H1 (cell line): Measurements from ENCODE around the gene KCNB1. TPM values are rescaled to one million over a fixed set of nuclear protein-coding genes. Genes with fewer than 3 reads are reported as not detected.

Source experiments
- CTCF ChIA-PET: fragments of 300-600 bp; sonication (Branson Sonifier 250); formaldehyde crosslinking; loops from one replicate; lab custom pipeline; 2021; ENCODE audit not compliant: partially characterized antibody; lab: Charles Lee
- POLR2A ChIA-PET: fragments of 300-600 bp; sonication (Branson Sonifier 250); formaldehyde crosslinking; loops from one replicate; lab custom pipeline; 2021; ENCODE audit warnings: inconsistent platforms; ENCODE audit not compliant: partially characterized antibody; lab: Charles Lee
- DNase-seq, 2 experiments: peaks; one replicate each; pipeline versions ENCODE4 v3.0.0 to v3.0.0-alpha.2; 2010 to 2022; ENCODE audit warnings: low spot score in 2 of 2, low read depth in 1 of 2, mixed read lengths in 1 of 2
- FAIRE-seq: peaks from 2 replicates; lab custom pipeline; 2011; peaks lifted over from hg19 to GRCh38; lab: Jason Lieb, UNC
- H2AFZ ChIP-seq: 2 replicates; pipeline ENCODE4 v1.8.1; 2012; ENCODE audit warnings: low read length, inconsistent platforms
- H2AK5ac ChIP-seq: 2 replicates; pipeline ENCODE4 v1.6.1; 2013; ENCODE audit warnings: low read depth, low read length
- H2BK120ac ChIP-seq: replicated peaks from 2 replicates; pipeline ENCODE3; 2013; ENCODE audit warnings: low read depth, low read length, inconsistent platforms
- H2BK12ac ChIP-seq: 2 replicates; pipeline ENCODE4 v1.6.1; 2013; ENCODE audit warnings: low read depth, low read length
- H2BK15ac ChIP-seq: 2 replicates; pipeline ENCODE4 v1.6.1; 2013; ENCODE audit warnings: low read length
- H2BK20ac ChIP-seq: 2 replicates; pipeline ENCODE4 v1.6.1; 2013; ENCODE audit warnings: low read length
- H2BK5ac ChIP-seq: 2 replicates; pipeline ENCODE4 v1.6.1; 2013; ENCODE audit warnings: low read depth, low read length
- H3K14ac ChIP-seq: 2 replicates; pipeline ENCODE4 v1.6.1; 2013; ENCODE audit warnings: inconsistent platforms; ENCODE audit not compliant: insufficient read length
- H3K18ac ChIP-seq: 2 replicates; pipeline ENCODE4 v1.6.1; 2013; ENCODE audit warnings: low read length; ENCODE audit errors: extremely low read depth
- H3K23ac ChIP-seq: 2 replicates; pipeline ENCODE4 v1.6.1; 2013; ENCODE audit warnings: inconsistent platforms; ENCODE audit not compliant: insufficient read length
- H3K23me2 ChIP-seq: 2 replicates; pipeline ENCODE4 v1.6.1; 2013; ENCODE audit warnings: low read depth, low read length
- H3K27ac ChIP-seq: 2 replicates; pipeline ENCODE4 v1.6.1; 2011; ENCODE audit warnings: low read depth, low read length, inconsistent platforms
- H3K27me3 ChIP-seq, 4 experiments: replicated peaks in 1 of 4; 1 replicate in 1 of 4; 2 replicates in 3 of 4; pipeline versions ENCODE4 v1.6.1 to v1.8.1; 2011 to 2013; ENCODE audit warnings: low read length in 3 of 4, mild to moderate bottlenecking in 3 of 4, inconsistent platforms in 2 of 4, mixed read lengths in 2 of 4, moderate library complexity in 1 of 4; ENCODE audit not compliant: control insufficient read depth in 3 of 4, insufficient read depth in 3 of 4; ENCODE audit errors: extremely low read depth in 1 of 4
- H3K36me3 ChIP-seq, 4 experiments: 2 replicates each; pipeline versions ENCODE4 v1.6.1 to v1.8.1; 2011 to 2013; ENCODE audit warnings: mild to moderate bottlenecking in 4 of 4, low read length in 3 of 4, moderate library complexity in 2 of 4, control low read depth in 1 of 4, inconsistent platforms in 1 of 4; ENCODE audit not compliant: insufficient read depth in 4 of 4, control insufficient read depth in 2 of 4
- H3K4ac ChIP-seq: replicated peaks from 2 replicates; pipeline ENCODE3; 2013; ENCODE audit warnings: low read length, low read depth, mixed read lengths, inconsistent platforms; ENCODE audit not compliant: insufficient read length
- H3K4me1 ChIP-seq, 4 experiments: replicated peaks in 1 of 4; 1 replicate in 1 of 4; 2 replicates in 3 of 4; pipeline versions ENCODE4 v1.6.1 to v1.8.1; 2011 to 2013; ENCODE audit warnings: low read length in 3 of 4, inconsistent platforms in 2 of 4, mixed read lengths in 1 of 4; ENCODE audit not compliant: insufficient read depth in 4 of 4, control insufficient read depth in 3 of 4
- H3K4me2 ChIP-seq, 2 experiments: 2 replicates each; pipeline versions ENCODE4 v1.6.1 to v1.8.1; 2011 to 2013; ENCODE audit warnings: low read depth in 2 of 2, low read length in 2 of 2, control low read depth in 1 of 2, inconsistent platforms in 1 of 2, mild to moderate bottlenecking in 1 of 2; ENCODE audit not compliant: insufficient read depth in 1 of 2
- H3K4me3 ChIP-seq, 4 experiments: fragments of 200-600, 300-600 bp in 1 of 4; sonication (generic), shearing (Covaris generic), sonication (Bioruptor Twin) in 1 of 4; 2 replicates each; pipeline versions ENCODE4 v1.5.1 to v1.8.1; 2011 to 2016; ENCODE audit warnings: low read length in 4 of 4, low read depth in 3 of 4, control low read depth in 2 of 4, inconsistent platforms in 2 of 4, mild to moderate bottlenecking in 2 of 4, mixed read lengths in 1 of 4, moderate library complexity in 1 of 4; ENCODE audit not compliant: insufficient read depth in 2 of 4; ENCODE audit errors: extremely low read depth in 1 of 4
- H3K56ac ChIP-seq: replicated peaks from 2 replicates; pipeline ENCODE3; 2013; ENCODE audit warnings: low read depth, mild to moderate bottlenecking, mixed read lengths, low read length, inconsistent platforms; ENCODE audit not compliant: insufficient read length
- H3K79me1 ChIP-seq: 2 replicates; pipeline ENCODE4 v1.6.1; 2013; ENCODE audit warnings: low read depth, low read length, control low read depth
- H3K79me2 ChIP-seq, 2 experiments: 2 replicates each; pipeline versions ENCODE4 v1.6.1 to v1.8.1; 2012 to 2013; ENCODE audit warnings: low read length in 2 of 2, mild to moderate bottlenecking in 2 of 2, inconsistent platforms in 1 of 2; ENCODE audit not compliant: insufficient read depth in 2 of 2, control insufficient read depth in 1 of 2
- H3K9ac ChIP-seq, 4 experiments: replicated peaks in 1 of 4; 1 replicate in 1 of 4; 2 replicates in 3 of 4; pipeline versions ENCODE4 v1.6.1 to v1.8.1; 2011 to 2013; ENCODE audit warnings: low read depth in 3 of 4, low read length in 3 of 4, control low read depth in 2 of 4, mild to moderate bottlenecking in 2 of 4, moderate library complexity in 2 of 4, inconsistent platforms in 1 of 4; ENCODE audit errors: extremely low read depth in 1 of 4
- H3K9me3 ChIP-seq, 2 experiments: 2 replicates each; pipeline versions ENCODE4 v1.6.1 to v1.8.1; 2012 to 2013; ENCODE audit warnings: mild to moderate bottlenecking in 2 of 2, moderate library complexity in 2 of 2, control low read depth in 1 of 2, inconsistent platforms in 1 of 2, low read depth in 1 of 2, low read length in 1 of 2, mixed read lengths in 1 of 2; ENCODE audit not compliant: insufficient read depth in 2 of 2
- H4K20me1 ChIP-seq, 2 experiments: replicated peaks in 1 of 2; 2 replicates each; pipeline versions ENCODE3 to v1.8.1; 2011 to 2013; ENCODE audit warnings: inconsistent platforms in 2 of 2, low read length in 2 of 2, mild to moderate bottlenecking in 1 of 2; ENCODE audit not compliant: insufficient read depth in 2 of 2, control insufficient read depth in 1 of 2
- H4K5ac ChIP-seq: 2 replicates; pipeline ENCODE4 v1.6.1; 2013; ENCODE audit warnings: low read length, low read depth, mixed read lengths, inconsistent platforms; ENCODE audit not compliant: insufficient read length
- H4K8ac ChIP-seq: 2 replicates; pipeline ENCODE4 v1.8.0; 2013; ENCODE audit warnings: mild to moderate bottlenecking, moderate library complexity, low read length, inconsistent platforms; ENCODE audit not compliant: insufficient read depth; ENCODE audit errors: extremely low read depth
- H4K91ac ChIP-seq: replicated peaks from 2 replicates; pipeline ENCODE3; 2013; ENCODE audit warnings: low read length, mixed read lengths, inconsistent platforms; ENCODE audit not compliant: insufficient read length
- CBX5 ChIP-seq: fragments of 300-800, 300-1000 bp; sonication (generic); IDR thresholded peaks from 2 replicates; pipeline ENCODE4 v1.7.1; 2016; ENCODE audit warnings: antibody characterized with exemption, low read length, low read depth
- CREB1 ChIP-seq: IDR thresholded peaks from 2 replicates; pipeline ENCODE4 v1.6.1; 2012; ENCODE audit warnings: inconsistent platforms
- CTBP2 ChIP-seq: IDR thresholded peaks from 2 replicates; pipeline ENCODE4 v1.7.0; 2011; ENCODE audit warnings: borderline replicate concordance, mild to moderate bottlenecking, moderate library complexity, mixed read lengths, low read length; ENCODE audit not compliant: insufficient read depth, insufficient read length
- RBBP5 ChIP-seq: IDR thresholded peaks from 2 replicates; pipeline ENCODE4 v1.7.1; 2012; ENCODE audit warnings: low read depth, mild to moderate bottlenecking, inconsistent platforms, low read length, moderate library complexity, borderline replicate concordance
- TBP ChIP-seq: IDR thresholded peaks from 2 replicates; pipeline ENCODE4 v1.6.1; 2011; ENCODE audit warnings: low read depth, low read length, improper control_type of control experiment
- WGBS, 2 experiments: shearing (Covaris generic) in 1 of 2; methylation state at CpG; one replicate each; pipeline versions ENCODE4 v1.1.6 to v1.1.7; 2013 to 2015; ENCODE audit warnings: low lambda C conversion rate in 2 of 2, mixed read lengths in 2 of 2, inconsistent platforms in 1 of 2, low coverage in 1 of 2, missing lambda C conversion rate in 1 of 2; ENCODE audit not compliant: insufficient replicate concordance in 2 of 2, insufficient coverage in 1 of 2, insufficient read length in 1 of 2; ENCODE audit errors: extremely low coverage in 1 of 2, missing lambda C conversion rate in 1 of 2; 5-methylcytosine and 5-hydroxymethylcytosine counted together
- polyA plus RNA-seq, 7 experiments: library from polyadenylated mRNA; depleted of rRNA in 3 of 7; stranded (reverse) in 5 of 7; unstranded in 2 of 7; fragments of >200 nt in 5 of 7; fragments of 200-250 nt in 2 of 7; gene quantifications; 1 replicate in 5 of 7; 2 replicates in 1 of 7; 4 replicates in 1 of 7; pipeline versions ENCODE4 v1.2.1 to v1.2.3, GENCODE V29; 2011 to 2013; ENCODE audit warnings: missing spikeins in 2 of 7, mixed read lengths in 2 of 7
- total RNA-seq: library from RNA; stranded (reverse); fragmentation: NEBNext Ultra II Directional; extraction: Animal tissue kit (Norgen Biotek cat#: 25700); gene quantifications from 2 replicates; pipeline ENCODE4 v1.2.1, GENCODE V29; 2021

The KCNB1 gene
- total and polyA plus RNA-seq, 2 of the 8 experiments (the other 6 are each of a cell fraction or from before 2014, with no cell fraction given), result 0.58 to 0.67 TPM

DNA sequence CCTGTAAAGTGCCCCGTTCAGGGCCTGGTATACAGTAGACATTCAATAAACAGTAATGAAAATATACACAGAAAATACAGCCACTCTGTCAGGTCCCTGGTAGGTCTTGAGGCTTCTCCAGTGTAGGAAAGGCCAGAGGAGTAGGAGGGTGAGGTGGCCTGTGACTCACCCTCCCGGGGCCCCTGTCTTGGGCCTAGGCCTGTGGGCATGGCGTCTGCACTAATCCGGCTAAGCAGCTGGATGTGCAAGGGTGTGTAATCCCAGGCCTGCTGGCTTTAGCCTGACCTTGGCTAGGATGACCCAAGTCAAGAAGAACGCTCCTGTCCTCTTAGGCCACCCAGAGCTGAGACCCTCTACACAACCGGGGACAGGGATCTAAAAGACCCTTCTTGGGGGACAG is 84.9 kb downstream of the KCNB1 start:
- FAIRE-seq, result no peak
- CTCF ChIA-PET, result interaction anchor here (0.9 to 6.2 kb wide), 15 partner anchors 8 to 140 kb away, joined by 3 to 62 read pairs (median 4); no protein-coding TSS in a partner anchor

More for the DNA sequence above, 84.9 kb downstream of the KCNB1 start:
- no peak overlapping the region for H2AK5ac ChIP-seq
- H3K23me2 ChIP-seq, result no peaks in the 10 kb centered on the region
- DNase-seq, result no peak
- no peak overlapping the region for H4K8ac ChIP-seq
- 92% methylated on average over 6 of the region's 6 CpGs; no CpG with 5 or more reads in 1 of the 2 experiments for WGBS, 2 experiments
- H3K79me1 ChIP-seq, result no peaks in the 10 kb centered on the region
- H3K9ac ChIP-seq, result no peak overlapping the region
- no peaks in the 10 kb centered on the region for H3K4me1 ChIP-seq
- no peak overlapping the region for H3K4me2 ChIP-seq
- H2BK20ac ChIP-seq, result no peak overlapping the region
- no peak overlapping the region for H3K14ac ChIP-seq
- no peak overlapping the region for H3K56ac ChIP-seq
- no peak overlapping the region for H2BK12ac ChIP-seq
- no peaks in the 10 kb centered on the region for H3K36me3 ChIP-seq
- H3K27me3 ChIP-seq, result no peaks in the 10 kb centered on the region; a peak in 3 of 7 replicates
- H2BK15ac ChIP-seq, result no peak overlapping the region
- H4K91ac ChIP-seq, result no peak overlapping the region
- no peak overlapping the region for H3K27ac ChIP-seq
- no peak overlapping the region for H2BK5ac ChIP-seq
- POLR2A ChIA-PET, result interaction anchor here (1.1 kb wide), 1 partner anchor 74 kb away, joined by 3 read pairs; no protein-coding TSS in a partner anchor
- H4K5ac ChIP-seq, result no peak overlapping the region
- no peak overlapping the region for H2AFZ ChIP-seq
- no peak overlapping the region for H3K4me3 ChIP-seq
- no peak overlapping the region for H3K18ac ChIP-seq
- H3K23ac ChIP-seq, result no peak overlapping the region
- no peaks in the 10 kb centered on the region for H4K20me1 ChIP-seq
- no peak overlapping the region for H3K4ac ChIP-seq
- no peaks in the 10 kb centered on the region for H3K79me2 ChIP-seq
- H2BK120ac ChIP-seq, result no peak overlapping the region
- TF ChIP-seq RBBP5, result no peak
- TF ChIP-seq CTBP2, result no peak
- TF ChIP-seq CBX5, result no peak
- no peak for TF ChIP-seq CREB1
- no peak for TF ChIP-seq TBP
- H3K9me3 ChIP-seq, result no peaks in the 10 kb centered on the region
